IPS-NIHi7 (cell line): ENCODE measurements around the gene MAP1LC3B.
A peak's percentile ranks its signal among the peaks of the same experiment; 100 is the strongest.

Experiments used
- DNase-seq: peaks from one replicate; pipeline ENCODE4 v3.0.0; 2012; ENCODE audit warnings: mixed read lengths; ENCODE audit errors: extremely low spot score

The MAP1LC3B gene

GRCh38 chr16:87409781-87410180 lies 17.6 kb downstream of the MAP1LC3B start:
- DNase-seq, result no peak

DNA sequence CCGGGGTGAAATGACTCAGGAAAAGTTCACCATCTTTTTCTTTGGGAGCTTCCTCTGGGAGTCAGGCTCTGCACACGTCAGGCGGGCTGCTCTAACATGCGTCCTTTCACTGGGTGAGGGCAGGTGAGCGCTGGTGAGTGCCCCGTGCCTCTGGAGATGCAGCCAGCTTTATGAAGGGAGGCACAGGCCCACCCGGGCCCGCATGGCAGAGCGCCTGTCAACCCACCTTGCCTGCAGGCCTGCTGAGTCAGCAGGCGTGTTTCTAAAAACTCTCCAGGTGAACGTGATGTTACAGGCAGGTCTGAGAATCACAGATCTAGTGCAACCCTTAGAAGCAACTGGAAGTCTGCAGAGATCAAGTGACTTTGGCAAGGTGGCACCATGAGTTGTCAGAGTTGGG lies 18.4 kb downstream of the MAP1LC3B start:
- DNase-seq, result no peak

DNA sequence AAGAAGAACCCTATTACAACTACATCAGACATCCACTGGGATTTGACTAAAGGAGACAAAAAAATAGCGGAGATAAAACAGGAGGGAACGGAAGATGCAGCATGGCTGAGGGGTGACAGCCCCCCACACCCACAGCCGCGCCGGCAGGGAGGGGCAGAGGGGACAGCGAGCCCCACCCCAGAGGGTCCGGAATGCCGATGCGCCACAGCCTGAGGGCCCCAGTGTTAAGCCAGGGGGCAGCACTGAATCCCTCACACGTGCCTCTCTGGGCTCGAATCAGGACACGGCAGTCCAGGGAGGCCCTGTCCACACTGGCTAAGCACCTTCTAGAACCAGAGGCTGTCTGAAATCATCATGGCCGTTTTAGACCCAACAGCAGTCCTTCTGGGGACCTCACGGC lies 18.8 kb downstream of the MAP1LC3B start:
- peak; percentile 33 for DNase-seq

DNA sequence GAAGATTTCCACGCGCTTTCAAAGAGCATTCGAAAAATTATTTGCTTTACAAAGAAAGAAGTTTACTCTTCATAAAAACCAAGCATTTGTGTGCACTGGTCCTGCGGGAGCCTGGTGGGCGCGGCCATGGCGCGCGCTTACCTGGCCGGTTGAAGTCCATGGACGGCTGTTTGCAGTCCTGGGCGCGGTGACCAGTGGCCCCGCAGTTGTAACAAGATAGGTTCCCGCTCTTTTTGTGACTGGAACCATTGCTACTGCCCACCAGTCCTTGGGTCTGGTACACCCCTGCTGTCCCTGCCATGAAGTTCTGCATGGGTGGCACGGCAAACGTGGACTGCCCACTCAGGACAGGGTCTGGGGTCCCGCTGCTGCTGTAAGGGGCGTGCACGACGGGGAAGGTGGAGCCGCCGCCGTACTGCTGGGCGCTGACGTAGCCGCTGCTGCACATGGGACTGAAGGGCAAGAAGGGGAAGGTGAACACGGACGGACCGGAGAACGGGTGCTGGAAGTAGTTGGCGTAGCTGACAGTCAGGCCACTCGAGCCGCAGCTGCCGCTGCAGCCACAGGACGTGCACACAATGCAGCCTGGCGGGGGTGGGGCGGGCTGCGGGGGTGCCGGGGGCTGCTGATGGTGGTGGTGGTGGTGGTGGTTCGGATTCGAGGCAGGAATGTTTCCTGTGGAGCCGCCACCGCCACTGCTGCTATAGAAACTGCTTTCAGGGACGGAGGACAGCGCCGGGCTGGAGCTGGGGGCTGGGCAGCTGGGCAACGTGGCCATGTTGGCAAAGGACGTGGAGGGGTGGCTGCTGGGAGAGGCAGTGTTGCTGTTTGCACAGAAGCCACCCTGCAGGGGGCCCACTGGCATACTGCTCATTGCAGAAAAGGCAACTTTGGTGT lies 19.5 kb downstream of the MAP1LC3B start:
- no peak for DNase-seq

GRCh38 chr16:87412371-87412995 lies 20.3 kb downstream of the MAP1LC3B start:
- DNase-seq, result no peak

DNA sequence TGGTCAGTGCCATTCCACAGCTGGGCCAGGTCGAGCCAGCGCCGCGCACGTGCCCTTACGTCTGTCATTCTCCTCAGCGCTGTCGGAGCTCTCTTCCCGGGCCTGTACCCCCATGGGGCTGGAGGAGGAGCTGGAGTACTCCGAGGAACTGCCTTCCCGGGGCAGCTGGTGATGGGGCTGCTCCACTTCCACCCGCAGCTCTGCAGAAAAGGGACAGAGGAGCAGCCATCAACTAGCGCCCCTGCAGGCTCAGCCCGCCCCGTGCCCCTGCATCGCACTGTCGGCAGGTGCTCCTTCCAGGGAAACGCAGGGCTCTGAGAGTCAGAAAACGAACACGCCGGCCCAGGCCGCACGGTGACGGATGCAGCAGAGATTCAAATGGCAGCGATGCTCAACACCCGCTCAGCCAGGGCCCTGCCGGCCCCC lies 20.9 kb downstream of the MAP1LC3B start:
- DNase-seq, result no peak

GRCh38 chr16:87414251-87414680 lies 22.1 kb downstream of the MAP1LC3B start:
- no peak for DNase-seq

GRCh38 chr16:87415441-87415840 lies 23.3 kb downstream of the MAP1LC3B start:
- DNase-seq, result no peak

DNA sequence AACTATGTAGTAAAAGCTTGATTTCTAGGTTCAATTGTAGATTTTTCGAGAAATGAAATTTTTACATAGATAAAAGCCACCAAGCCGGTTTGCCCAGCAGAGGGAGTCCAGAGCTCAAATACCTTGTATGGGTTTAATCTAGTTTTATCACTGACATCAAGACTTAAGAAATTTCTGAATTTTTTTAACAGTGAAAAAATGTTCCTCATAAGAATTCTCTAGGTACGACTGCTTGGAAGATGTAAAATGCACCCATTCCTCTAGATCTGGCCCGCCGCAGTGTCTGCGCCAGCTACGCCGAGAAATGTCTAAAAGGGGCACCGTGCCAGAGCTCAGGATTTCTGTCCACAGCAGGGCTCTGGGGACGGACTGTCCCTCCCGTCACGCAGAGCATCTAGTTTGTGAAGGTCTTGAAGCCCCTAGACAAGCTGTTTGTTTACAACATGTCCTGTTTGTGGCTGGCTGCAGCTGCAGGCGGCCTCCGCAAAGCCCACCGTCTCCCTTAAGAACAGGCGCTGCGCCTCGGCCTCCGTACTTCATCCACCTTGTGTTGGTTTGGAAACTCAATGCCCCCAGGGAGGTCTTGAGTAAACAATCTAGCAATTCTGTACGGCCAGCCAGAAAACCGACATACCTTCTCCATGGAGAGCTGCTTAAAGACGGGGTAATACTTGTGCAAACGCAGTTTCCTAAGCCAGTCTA lies 24.8 kb downstream of the MAP1LC3B start:
- DNase-seq, result no peak

DNA sequence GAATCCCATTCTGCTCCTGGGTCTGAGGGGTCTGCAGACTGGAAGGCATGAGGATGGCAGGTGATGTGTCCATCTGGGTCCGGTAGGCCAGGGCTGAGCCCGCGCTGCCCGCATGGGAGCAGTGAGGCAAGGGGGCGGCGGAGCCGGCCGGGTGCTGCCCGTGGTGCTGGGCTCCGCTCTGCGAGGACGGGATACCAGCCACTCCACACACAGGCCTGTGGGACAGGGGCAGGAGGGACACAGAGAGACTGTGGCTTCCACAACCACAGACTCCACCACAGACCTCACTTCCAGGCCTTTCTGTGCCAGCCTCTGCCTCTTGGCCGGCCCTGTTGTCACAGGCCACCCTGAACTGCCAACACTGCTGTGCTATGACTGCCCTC lies 25.4 kb downstream of the MAP1LC3B start:
- DNase-seq, result no peak

GRCh38 chr16:87418216-87418615 lies 26.1 kb downstream of the MAP1LC3B start:
- DNase-seq, result no peak

GRCh38 chr16:87418644-87419043 lies 26.5 kb downstream of the MAP1LC3B start:
- DNase-seq, result no peak

GRCh38 chr16:87420026-87421002 lies 28.2 kb downstream of the MAP1LC3B start:
- no peak for DNase-seq

- DNase-seq, result no peak
Observed at GRCh38 chr16:87421003-87421912, 29.1 kb downstream of the MAP1LC3B start.

DNA sequence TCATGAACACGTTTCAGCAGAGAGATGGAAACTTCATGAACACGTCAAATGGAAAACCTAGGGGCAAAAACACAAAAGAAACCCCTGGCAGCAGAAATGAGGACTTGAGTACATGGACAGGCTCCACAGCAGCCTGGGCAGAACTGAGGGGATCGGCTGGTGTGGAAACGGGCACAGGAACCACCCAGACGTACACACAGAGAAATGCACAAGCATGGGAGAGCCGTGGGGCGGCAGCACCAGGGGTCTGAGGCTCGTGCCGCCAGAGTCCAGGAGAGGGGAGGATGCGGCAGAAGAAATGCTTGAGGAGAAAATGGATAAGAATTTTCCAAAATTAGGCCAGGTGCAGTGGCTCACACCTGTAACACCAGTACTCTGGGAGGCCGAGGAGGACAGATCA lies 30.0 kb downstream of the MAP1LC3B start:
- DNase-seq, result no peak

- no peak for DNase-seq
Observed at GRCh38 chr16:87423429-87423828, 31.3 kb downstream of the MAP1LC3B start.

GRCh38 chr16:87424266-87424665 lies 32.1 kb downstream of the MAP1LC3B start:
- no peak for DNase-seq

DNA sequence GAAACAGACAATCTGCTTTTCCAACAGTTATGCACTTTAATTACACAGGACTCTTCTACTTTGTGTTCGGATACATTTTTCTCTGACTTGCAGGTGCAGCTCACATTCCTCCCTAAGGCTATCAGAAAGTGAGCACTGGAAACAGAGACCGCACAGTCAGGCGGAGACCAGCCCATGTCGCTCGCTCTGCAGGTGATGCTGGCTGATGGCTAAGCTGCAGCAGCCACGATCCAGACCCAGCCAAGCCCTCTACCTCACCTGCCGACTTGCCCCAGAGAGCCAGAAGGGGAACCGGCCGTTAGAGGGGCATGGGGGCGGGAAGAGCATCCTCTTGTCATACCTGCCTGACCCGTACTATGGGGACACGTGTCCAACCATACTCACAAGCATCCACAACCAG lies 33.8 kb downstream of the MAP1LC3B start:
- DNase-seq, result no peak

GRCh38 chr16:87426423-87427215 lies 34.5 kb downstream of the MAP1LC3B start:
- no peak for DNase-seq
